ENCODE results near the gene FMO3.

The FMO3 gene

GRCh38 chr1:171142416-171143385 lies 52.0 kb downstream of the FMO3 start:
- H3K4me1 Mint-ChIP-seq = no peaks in the 10 kb centered on the region
- DNase-seq (ENCODE audit: low spot score in 2 of 2) (no peak), ATAC-seq (replicated peaks; ENCODE audit: extremely low read depth, poor library complexity, severe bottlenecking) (no peak)
- no peak overlapping the region for H3K27ac Mint-ChIP-seq (ENCODE audit: low read depth)
- H3K27me3 Mint-ChIP-seq = peaks cover 16% of the 10 kb centered on the region
- H3K9me3 Mint-ChIP-seq = no peaks in the 10 kb centered on the region
- H3K4me3 Mint-ChIP-seq = no peak overlapping the region
- H3K36me3 Mint-ChIP-seq (ENCODE audit: insufficient read depth) = no peaks in the 10 kb centered on the region

- H3K4me3 Mint-ChIP-seq = no peak overlapping the region
- H3K36me3 Mint-ChIP-seq (ENCODE audit: insufficient read depth) = peaks cover 2% of the 10 kb centered on the region
- no peaks in the 10 kb centered on the region for H3K9me3 Mint-ChIP-seq
- no peak for DNase-seq (ENCODE audit: low spot score in 2 of 2)
- no peaks in the 10 kb centered on the region for H3K4me1 Mint-ChIP-seq
- peaks cover 33% of the 10 kb centered on the region for H3K27me3 Mint-ChIP-seq
- ATAC-seq (replicated peaks; ENCODE audit: extremely low read depth, poor library complexity, severe bottlenecking) = no peak
- no peak overlapping the region for H3K27ac Mint-ChIP-seq (ENCODE audit: low read depth)
Observed at GRCh38 chr1:171150156-171150555, 59.5 kb downstream of the FMO3 start.

GRCh38 chr1:171152549-171152948 lies 61.8 kb downstream of the FMO3 start:
- peaks cover 2% of the 10 kb centered on the region for H3K36me3 Mint-ChIP-seq (ENCODE audit: insufficient read depth)
- H3K27ac Mint-ChIP-seq (ENCODE audit: low read depth) = no peak overlapping the region
- DNase-seq (ENCODE audit: low spot score in 2 of 2) = no peak
- H3K9me3 Mint-ChIP-seq = no peaks in the 10 kb centered on the region
- ATAC-seq (replicated peaks; ENCODE audit: extremely low read depth, poor library complexity, severe bottlenecking) = no peak
- H3K4me3 Mint-ChIP-seq = no peak overlapping the region
- H3K4me1 Mint-ChIP-seq = no peaks in the 10 kb centered on the region
- H3K27me3 Mint-ChIP-seq = peaks cover 53% of the 10 kb centered on the region

- no peak overlapping the region for H3K4me3 Mint-ChIP-seq
- H3K36me3 Mint-ChIP-seq (ENCODE audit: insufficient read depth) = peaks cover 2% of the 10 kb centered on the region
- H3K27ac Mint-ChIP-seq (ENCODE audit: low read depth) = no peak overlapping the region
- DNase-seq (ENCODE audit: low spot score in 2 of 2) = no peak
- no peaks in the 10 kb centered on the region for H3K4me1 Mint-ChIP-seq
- no peak for ATAC-seq (replicated peaks; ENCODE audit: extremely low read depth, poor library complexity, severe bottlenecking)
- peaks cover 58% of the 10 kb centered on the region for H3K27me3 Mint-ChIP-seq
- H3K9me3 Mint-ChIP-seq = no peaks in the 10 kb centered on the region
Observed at GRCh38 chr1:171155484-171155883, 64.8 kb downstream of the FMO3 start.

GRCh38 chr1:171158096-171158495 lies 67.4 kb downstream of the FMO3 start:
- no peak overlapping the region for H3K27ac Mint-ChIP-seq (ENCODE audit: low read depth)

GRCh38 chr1:171158551-171158950 lies 67.8 kb downstream of the FMO3 start:
- H3K36me3 Mint-ChIP-seq (ENCODE audit: insufficient read depth) = no peaks in the 10 kb centered on the region
- peaks cover 42% of the 10 kb centered on the region for H3K27me3 Mint-ChIP-seq
- DNase-seq (ENCODE audit: low spot score in 2 of 2) = no peak
- H3K4me3 Mint-ChIP-seq = no peak overlapping the region
- no peak overlapping the region for H3K27ac Mint-ChIP-seq (ENCODE audit: low read depth)
- no peak for ATAC-seq (replicated peaks; ENCODE audit: extremely low read depth, poor library complexity, severe bottlenecking)
- H3K9me3 Mint-ChIP-seq = no peaks in the 10 kb centered on the region
- no peaks in the 10 kb centered on the region for H3K4me1 Mint-ChIP-seq

More at GRCh38 chr1:171158096-171158495, 67.4 kb downstream of the FMO3 start:
- Mint-ChIP-seq H3K9me3 (no peaks in the 10 kb centered on the region), H3K4me1 (no peaks in the 10 kb centered on the region), H3K36me3 (ENCODE audit: insufficient read depth) (no peaks in the 10 kb centered on the region), H3K27me3 (peaks cover 42% of the 10 kb centered on the region), H3K4me3 (no peak overlapping the region)
- no peak for DNase-seq (ENCODE audit: low spot score in 2 of 2)
- no peak for ATAC-seq (replicated peaks; ENCODE audit: extremely low read depth, poor library complexity, severe bottlenecking)

GRCh38 chr1:171159148-171159547 lies 68.4 kb downstream of the FMO3 start:
- no peak for DNase-seq (ENCODE audit: low spot score in 2 of 2)
- ATAC-seq (replicated peaks; ENCODE audit: extremely low read depth, poor library complexity, severe bottlenecking) = no peak
- Mint-ChIP-seq H3K36me3 (ENCODE audit: insufficient read depth) (no peaks in the 10 kb centered on the region), H3K9me3 (no peaks in the 10 kb centered on the region), H3K4me3 (no peak overlapping the region), H3K4me1 (no peaks in the 10 kb centered on the region), H3K27me3 (peaks cover 42% of the 10 kb centered on the region), H3K27ac (ENCODE audit: low read depth) (no peak overlapping the region)

GRCh38 chr1:171160211-171160610 lies 69.5 kb downstream of the FMO3 start:
- Mint-ChIP-seq H3K27me3 (peaks cover 42% of the 10 kb centered on the region), H3K27ac (ENCODE audit: low read depth) (no peak overlapping the region), H3K4me3 (no peak overlapping the region)

GRCh38 chr1:171160639-171161354 lies 70.1 kb downstream of the FMO3 start:
- ATAC-seq (replicated peaks; ENCODE audit: extremely low read depth, poor library complexity, severe bottlenecking) (no peak), DNase-seq (ENCODE audit: low spot score in 2 of 2) (no peak)
- no peaks in the 10 kb centered on the region for H3K9me3 Mint-ChIP-seq
- no peak overlapping the region for H3K27ac Mint-ChIP-seq (ENCODE audit: low read depth)
- H3K4me1 Mint-ChIP-seq = no peaks in the 10 kb centered on the region
- peaks cover 38% of the 10 kb centered on the region for H3K27me3 Mint-ChIP-seq
- no peak overlapping the region for H3K4me3 Mint-ChIP-seq
- no peaks in the 10 kb centered on the region for H3K36me3 Mint-ChIP-seq (ENCODE audit: insufficient read depth)

More at GRCh38 chr1:171160211-171160610, 69.5 kb downstream of the FMO3 start:
- DNase-seq (ENCODE audit: low spot score in 2 of 2) (no peak), ATAC-seq (replicated peaks; ENCODE audit: extremely low read depth, poor library complexity, severe bottlenecking) (no peak)
- Mint-ChIP-seq H3K36me3 (ENCODE audit: insufficient read depth) (no peaks in the 10 kb centered on the region), H3K4me1 (no peaks in the 10 kb centered on the region), H3K9me3 (no peaks in the 10 kb centered on the region)

- no peak for ATAC-seq (replicated peaks; ENCODE audit: extremely low read depth, poor library complexity, severe bottlenecking)
- H3K9me3 Mint-ChIP-seq = no peaks in the 10 kb centered on the region
- no peak overlapping the region for H3K27ac Mint-ChIP-seq (ENCODE audit: low read depth)
- DNase-seq (ENCODE audit: low spot score in 2 of 2) = no peak
- no peaks in the 10 kb centered on the region for H3K36me3 Mint-ChIP-seq (ENCODE audit: insufficient read depth)
- no peaks in the 10 kb centered on the region for H3K4me1 Mint-ChIP-seq
- no peak overlapping the region for H3K4me3 Mint-ChIP-seq
- peaks cover 32% of the 10 kb centered on the region for H3K27me3 Mint-ChIP-seq
Observed at GRCh38 chr1:171161431-171161830, 70.7 kb downstream of the FMO3 start.

- Mint-ChIP-seq H3K27me3 (peaks cover 32% of the 10 kb centered on the region), H3K27ac (ENCODE audit: low read depth) (no peak overlapping the region), H3K9me3 (no peaks in the 10 kb centered on the region), H3K4me1 (no peaks in the 10 kb centered on the region), H3K36me3 (ENCODE audit: insufficient read depth) (no peaks in the 10 kb centered on the region), H3K4me3 (no peak overlapping the region)
- ATAC-seq (replicated peaks; ENCODE audit: extremely low read depth, poor library complexity, severe bottlenecking) = no peak
- no peak for DNase-seq (ENCODE audit: low spot score in 2 of 2)
Observed at GRCh38 chr1:171166361-171166760, 75.7 kb downstream of the FMO3 start.
